H9 (cell line): Measurements from ENCODE around the gene OLA1. TPM values are rescaled to one million over a fixed set of nuclear protein-coding genes. Genes with fewer than 3 reads are reported as not detected.
A peak's percentile ranks its signal among the peaks of the same experiment; 100 is the strongest.

Source experiments
- DNase-seq: peaks from one replicate; pipeline ENCODE4 v3.0.0-alpha.2; 2017
- H2AFZ ChIP-seq: one replicate; pipeline ENCODE4 v1.6.1; 2013; ENCODE audit warnings: mild to moderate bottlenecking, low read length, control low read depth, moderate library complexity
- H2AK5ac ChIP-seq: 2 replicates; pipeline ENCODE4 v1.6.1; 2013; ENCODE audit warnings: low read length, control low read depth, mixed read lengths; ENCODE audit not compliant: insufficient read length
- H2BK120ac ChIP-seq: one replicate; pipeline ENCODE4 v1.6.1; 2013; ENCODE audit warnings: low read depth, mild to moderate bottlenecking, low read length, control low read depth, inconsistent platforms; ENCODE audit not compliant: poor library complexity, severe bottlenecking
- H2BK12ac ChIP-seq: 2 replicates; pipeline ENCODE4 v1.6.1; 2013; ENCODE audit warnings: low read length, control low read depth, mixed read lengths, low read depth; ENCODE audit not compliant: insufficient read length
- H2BK15ac ChIP-seq: 2 replicates; pipeline ENCODE4 v1.6.1; 2013; ENCODE audit warnings: low read depth, low read length, control low read depth
- H2BK20ac ChIP-seq: one replicate; pipeline ENCODE4 v1.6.1; 2013; ENCODE audit warnings: low read depth, mild to moderate bottlenecking, low read length, control low read depth, inconsistent platforms; ENCODE audit not compliant: poor library complexity, severe bottlenecking
- H2BK5ac ChIP-seq: 2 replicates; pipeline ENCODE4 v1.6.1; 2013; ENCODE audit warnings: low read length, control low read depth, mixed read lengths; ENCODE audit not compliant: insufficient read length
- H3K14ac ChIP-seq: 2 replicates; pipeline ENCODE4 v1.6.1; 2013; ENCODE audit warnings: low read length, control low read depth; ENCODE audit not compliant: insufficient read depth
- H3K18ac ChIP-seq: 2 replicates; pipeline ENCODE4 v1.6.1; 2013; ENCODE audit warnings: low read depth, mild to moderate bottlenecking, mixed read lengths, low read length, control low read depth; ENCODE audit not compliant: insufficient read length
- H3K23ac ChIP-seq: 2 replicates; pipeline ENCODE4 v1.6.1; 2013; ENCODE audit warnings: low read length, control low read depth, mixed read lengths, low read depth; ENCODE audit not compliant: insufficient read length
- H3K23me2 ChIP-seq: 2 replicates; pipeline ENCODE4 v1.6.1; 2013; ENCODE audit warnings: low read depth, mild to moderate bottlenecking, mixed read lengths, low read length, control low read depth; ENCODE audit not compliant: insufficient read length, poor library complexity, severe bottlenecking
- H3K27ac ChIP-seq: 2 replicates; pipeline ENCODE4 v1.5.1; 2013; ENCODE audit warnings: low read length, control low read depth, mixed read lengths, low read depth; ENCODE audit not compliant: insufficient read length
- H3K27me3 ChIP-seq: 2 replicates; pipeline ENCODE4 v1.6.1; 2013; ENCODE audit warnings: low read length, control low read depth, inconsistent platforms; ENCODE audit not compliant: insufficient read depth
- H3K4ac ChIP-seq: 2 replicates; pipeline ENCODE4 v1.6.1; 2013; ENCODE audit warnings: low read depth, mild to moderate bottlenecking, control low read depth, inconsistent platforms, low read length, moderate library complexity
- H3K4me1 ChIP-seq: 2 replicates; pipeline ENCODE4 v1.6.1; 2013; ENCODE audit warnings: low read length, control low read depth, inconsistent platforms; ENCODE audit not compliant: insufficient read depth
- H3K4me2 ChIP-seq: 2 replicates; pipeline ENCODE4 v1.6.1; 2013; ENCODE audit warnings: low read length, control low read depth, mixed read lengths; ENCODE audit not compliant: insufficient read length, insufficient read depth
- H3K56ac ChIP-seq: 2 replicates; pipeline ENCODE4 v1.6.1; 2013; ENCODE audit warnings: low read depth, mild to moderate bottlenecking, mixed read lengths, low read length, control low read depth; ENCODE audit not compliant: insufficient read length
- H3K79me1 ChIP-seq: 2 replicates; pipeline ENCODE4 v1.6.1; 2013; ENCODE audit warnings: low read depth, mild to moderate bottlenecking, moderate library complexity, low read length, control low read depth, inconsistent platforms; ENCODE audit not compliant: insufficient read depth, poor library complexity, severe bottlenecking
- H3K79me2 ChIP-seq: 2 replicates; pipeline ENCODE4 v1.6.1; 2013; ENCODE audit warnings: low read length, control low read depth, inconsistent platforms; ENCODE audit not compliant: insufficient read depth
- H3K9ac ChIP-seq: 2 replicates; pipeline ENCODE4 v1.6.1; 2013; ENCODE audit warnings: low read length, control low read depth, mixed read lengths; ENCODE audit not compliant: insufficient read length; ENCODE audit errors: extremely low read depth
- H3K9me3 ChIP-seq: one replicate; pipeline ENCODE4 v1.6.1; 2013; ENCODE audit warnings: low read depth, low read length, inconsistent platforms; ENCODE audit not compliant: control insufficient read depth
- H3T11ph ChIP-seq: one replicate; pipeline ENCODE4 v1.6.1; 2013; ENCODE audit warnings: mild to moderate bottlenecking, low read length, control low read depth, inconsistent platforms
- H4K20me1 ChIP-seq: one replicate; pipeline ENCODE4 v1.6.1; 2013; ENCODE audit not compliant: control insufficient read depth, insufficient read length, insufficient read depth
- H4K5ac ChIP-seq: 2 replicates; pipeline ENCODE4 v1.6.1; 2013; ENCODE audit warnings: low read depth, mild to moderate bottlenecking, mixed read lengths, low read length, control low read depth; ENCODE audit not compliant: insufficient read length
- H4K8ac ChIP-seq: replicated peaks from 2 replicates; pipeline ENCODE4 v1.6.1; 2013; ENCODE audit warnings: low read length, control low read depth, mixed read lengths, low read depth; ENCODE audit not compliant: insufficient read length
- H4K91ac ChIP-seq: 2 replicates; pipeline ENCODE4 v1.6.1; 2013; ENCODE audit warnings: low read depth, mild to moderate bottlenecking, moderate library complexity, mixed read lengths, low read length, control low read depth; ENCODE audit not compliant: insufficient read length
- H3K27ac Mint-ChIP-seq, 3 experiments: 2 replicates in 2 of 3; 3 replicates in 1 of 3; pipeline ENCODE4 v1.8.0; 2020 to 2021; ENCODE audit warnings: mixed read lengths in 3 of 3, mild to moderate bottlenecking in 1 of 3, moderate library complexity in 1 of 3
- H3K27me3 Mint-ChIP-seq: 2 replicates; pipeline ENCODE4 v1.8.0; 2021; ENCODE audit warnings: low read depth, mild to moderate bottlenecking, moderate library complexity, mixed read lengths
- H3K36me3 Mint-ChIP-seq, 3 experiments: 2 replicates in 2 of 3; 3 replicates in 1 of 3; pipeline ENCODE4 v1.8.0; 2020 to 2021; ENCODE audit warnings: low read depth in 3 of 3, mixed read lengths in 3 of 3; ENCODE audit not compliant: insufficient read depth in 1 of 3
- H3K4me1 Mint-ChIP-seq, 2 experiments: 2 replicates each; pipeline ENCODE4 v1.8.0; 2020; ENCODE audit warnings: mixed read lengths in 2 of 2
- H3K4me3 Mint-ChIP-seq, 2 experiments: 2 replicates in 1 of 2; 3 replicates in 1 of 2; pipeline ENCODE4 v1.8.0; 2020 to 2021; ENCODE audit warnings: mild to moderate bottlenecking in 2 of 2, mixed read lengths in 2 of 2, moderate library complexity in 1 of 2
- H3K9me3 Mint-ChIP-seq, 2 experiments: 2 replicates in 1 of 2; 3 replicates in 1 of 2; pipeline ENCODE4 v1.8.0; 2020; ENCODE audit warnings: mild to moderate bottlenecking in 2 of 2, mixed read lengths in 2 of 2, moderate library complexity in 1 of 2
- WGBS: extraction: QIAGEN DNeasy Blood & Tissue Kit; methylation state at CpG from one replicate; pipeline ENCODE4 v1.1.7; 2013; ENCODE audit warnings: missing lambda C conversion rate, low lambda C conversion rate, mixed read lengths; ENCODE audit not compliant: insufficient read length; ENCODE audit errors: extremely low coverage; 5-methylcytosine and 5-hydroxymethylcytosine counted together
- total RNA-seq: library from RNA; stranded (reverse); gene quantifications from 2 replicates; pipeline ENCODE4 v1.2.1, GENCODE V29; 2021
- TF ChIP-seq, protein P1 (sequence below): fragments of 200-600 bp; sonication (generic); conservative IDR thresholded peaks from 3 replicates; pipeline ENCODE4 v1.8.0; 2021; ENCODE audit warnings: antibody characterized with exemption, mild to moderate bottlenecking

OLA1 gene
- total RNA-seq, 1 experiment from 2014 or later = 133 TPM

DNA sequence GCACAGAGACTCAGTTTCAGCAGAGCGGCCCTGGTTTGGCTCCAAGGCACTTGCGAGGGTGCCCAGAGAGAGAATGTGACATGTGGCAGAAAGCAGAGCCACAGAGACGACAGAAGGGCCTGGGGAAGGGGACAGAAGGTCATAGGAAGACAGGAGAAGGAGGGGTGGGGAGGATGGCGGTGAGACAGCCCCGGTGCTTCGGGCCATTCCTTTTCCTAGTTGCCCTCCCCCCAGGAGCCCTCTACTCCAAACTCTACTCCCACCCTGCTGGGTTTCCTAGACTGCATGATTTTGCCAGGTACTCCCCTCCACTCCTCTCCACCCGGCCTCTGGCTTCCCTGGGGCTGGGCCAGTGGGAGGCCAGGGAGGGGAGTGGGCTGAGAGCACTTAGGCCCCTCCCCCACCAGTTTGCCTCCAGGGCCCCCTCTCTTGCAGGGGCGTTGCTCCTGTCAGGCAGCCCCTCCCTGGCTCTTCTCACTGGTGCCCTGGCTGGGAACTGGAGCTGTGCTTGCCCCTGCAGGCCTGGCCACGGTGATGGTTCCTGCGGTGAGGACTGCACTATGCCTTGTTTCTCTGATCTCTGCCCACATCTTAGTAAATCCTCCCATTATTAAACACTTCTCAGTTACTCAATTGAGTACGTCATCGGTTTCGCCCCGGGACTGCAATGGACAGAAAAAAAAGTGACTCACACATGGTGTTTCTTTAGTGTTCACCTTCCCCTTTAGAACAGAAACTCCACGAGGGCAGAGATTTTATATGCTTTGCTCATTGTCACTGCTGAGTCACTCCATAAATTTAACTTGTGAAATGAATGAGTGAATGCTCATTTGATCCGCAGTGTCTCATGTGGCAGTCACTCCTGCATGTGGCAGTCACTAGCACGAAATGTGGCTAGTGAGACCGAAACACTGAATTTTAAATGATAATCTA lies 224.5 kb downstream of the OLA1 start:
- Histone ChIP-seq H3K4me1 (peaks cover 3% of the 10 kb centered on the region; the same call in 1 of the 2 replicates), H3K14ac (no peak overlapping the region), H3K4me2 (no peak overlapping the region), H3K18ac (no peak overlapping the region), H3K56ac (no peak overlapping the region), H2BK5ac (no peak overlapping the region), H3K79me1 (no peaks in the 10 kb centered on the region), H2AK5ac (no peak overlapping the region), H3K4ac (no peak overlapping the region), H2BK15ac (no peak overlapping the region), H3K9ac (no peak overlapping the region), H4K8ac (no peak overlapping the region), H2AFZ (no peak overlapping the region), H3K23me2 (no peaks in the 10 kb centered on the region), H3T11ph (no peak overlapping the region), H4K91ac (no peak overlapping the region), H3K79me2 (no peaks in the 10 kb centered on the region), H3K27me3 (no peaks in the 10 kb centered on the region), H3K9me3 (no peaks in the 10 kb centered on the region), H2BK20ac (no peak overlapping the region), H2BK12ac (no peak overlapping the region), H4K5ac (no peak overlapping the region), H3K23ac (no peak overlapping the region), H3K27ac (no peak overlapping the region), H4K20me1 (no peaks in the 10 kb centered on the region), H2BK120ac (no peak overlapping the region)
- TF ChIP-seq, protein P1, sequence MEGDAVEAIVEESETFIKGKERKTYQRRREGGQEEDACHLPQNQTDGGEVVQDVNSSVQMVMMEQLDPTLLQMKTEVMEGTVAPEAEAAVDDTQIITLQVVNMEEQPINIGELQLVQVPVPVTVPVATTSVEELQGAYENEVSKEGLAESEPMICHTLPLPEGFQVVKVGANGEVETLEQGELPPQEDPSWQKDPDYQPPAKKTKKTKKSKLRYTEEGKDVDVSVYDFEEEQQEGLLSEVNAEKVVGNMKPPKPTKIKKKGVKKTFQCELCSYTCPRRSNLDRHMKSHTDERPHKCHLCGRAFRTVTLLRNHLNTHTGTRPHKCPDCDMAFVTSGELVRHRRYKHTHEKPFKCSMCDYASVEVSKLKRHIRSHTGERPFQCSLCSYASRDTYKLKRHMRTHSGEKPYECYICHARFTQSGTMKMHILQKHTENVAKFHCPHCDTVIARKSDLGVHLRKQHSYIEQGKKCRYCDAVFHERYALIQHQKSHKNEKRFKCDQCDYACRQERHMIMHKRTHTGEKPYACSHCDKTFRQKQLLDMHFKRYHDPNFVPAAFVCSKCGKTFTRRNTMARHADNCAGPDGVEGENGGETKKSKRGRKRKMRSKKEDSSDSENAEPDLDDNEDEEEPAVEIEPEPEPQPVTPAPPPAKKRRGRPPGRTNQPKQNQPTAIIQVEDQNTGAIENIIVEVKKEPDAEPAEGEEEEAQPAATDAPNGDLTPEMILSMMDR = no peak
- H3K27ac Mint-ChIP-seq = peak overlapping the region; percentile 8 to 91 (median 16); a peak in 3 of 7 replicates
- DNase-seq = peak; percentile 78
- H3K4me1 Mint-ChIP-seq = peaks cover 38 to 47% of the 10 kb centered on the region in 2 experiments
- H3K36me3 Mint-ChIP-seq = no peaks in the 10 kb centered on the region
- peak overlapping the region in 1 of 2 experiments; percentile 33; a peak in 3 of 5 replicates for H3K4me3 Mint-ChIP-seq
- no peaks in the 10 kb centered on the region for H3K9me3 Mint-ChIP-seq
- WGBS = no CpG with 5 or more reads among the region's 18 CpGs
- 0 out of 2 replicates have a peak, but pooled peaks cover 3% of the 10 kb centered on the region for H3K27me3 Mint-ChIP-seq

Other genes starting within 250 kb of the OLA1 start
- gene SP9, start 86.4 kb upstream of the OLA1 start, total RNA-seq = not detected in 2 replicates
- 8.7 and 9.9 TPM in 2 replicates for gene SCRN3, start 147.2 kb upstream of the OLA1 start, total RNA-seq
- 0.35 TPM in 2 replicates for gene GPR155, start 238.5 kb upstream of the OLA1 start, total RNA-seq